BE2C (cell line): ENCODE measurements around the gene TMEM86B.

Experiments
- DNase-seq: peaks from one replicate; pipeline ENCODE4 v3.0.0-alpha.2; 2020
- H3K27me3 ChIP-seq: fragments of 250-450 bp; sonication (Bioruptor Pico); 2 replicates; pipeline ENCODE4 v1.5.1; 2020; ENCODE audit warnings: mild to moderate bottlenecking
- H3K36me3 ChIP-seq: fragments of 250-450 bp; sonication (Bioruptor Pico); 2 replicates; pipeline ENCODE4 v1.5.1; 2020; ENCODE audit warnings: mild to moderate bottlenecking
- H3K4me1 ChIP-seq: fragments of 250-450 bp; sonication (Bioruptor Pico); 2 replicates; pipeline ENCODE4 v1.5.1; 2020
- H3K4me3 ChIP-seq: 2 replicates; pipeline ENCODE4 v1.5.1; 2011; ENCODE audit warnings: low read depth, low read length
- H3K9me3 ChIP-seq: fragments of 250-450 bp; sonication (Bioruptor Pico); 2 replicates; pipeline ENCODE4 v1.5.1; 2020
- TF ChIP-seq, protein P1 (sequence below): IDR thresholded peaks from 2 replicates; pipeline ENCODE4 v1.5.1; 2012; ENCODE audit warnings: mild to moderate bottlenecking, low read depth, low read length

Gene TMEM86B

DNA sequence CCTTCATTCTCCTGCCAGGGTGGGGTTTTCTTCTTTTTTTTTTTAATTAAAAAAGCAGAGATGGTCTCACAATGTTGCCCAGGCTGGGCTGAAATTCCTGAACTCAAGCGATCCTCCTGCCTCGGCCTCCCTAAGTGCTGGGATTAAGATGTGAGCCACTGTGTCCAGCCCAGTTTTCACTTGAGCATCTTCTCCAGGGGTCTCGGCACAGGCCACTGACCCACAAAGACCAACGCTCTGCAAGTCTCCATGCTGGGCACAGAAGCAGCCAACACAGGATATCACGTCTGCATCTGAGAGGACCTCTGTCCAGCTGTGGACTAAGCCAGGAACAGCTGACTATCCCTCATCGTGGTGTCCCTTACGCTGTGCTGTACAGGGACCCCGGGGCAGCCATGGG lies 9.5 kb upstream of the TMEM86B start:
- Histone ChIP-seq H3K4me1 (peaks cover 3% of the 10 kb centered on the region), H3K4me3 (no peak overlapping the region), H3K36me3 (peaks cover 81% of the 10 kb centered on the region), H3K9me3 (no peaks in the 10 kb centered on the region), H3K27me3 (no peaks in the 10 kb centered on the region)
- TF ChIP-seq, protein P1, sequence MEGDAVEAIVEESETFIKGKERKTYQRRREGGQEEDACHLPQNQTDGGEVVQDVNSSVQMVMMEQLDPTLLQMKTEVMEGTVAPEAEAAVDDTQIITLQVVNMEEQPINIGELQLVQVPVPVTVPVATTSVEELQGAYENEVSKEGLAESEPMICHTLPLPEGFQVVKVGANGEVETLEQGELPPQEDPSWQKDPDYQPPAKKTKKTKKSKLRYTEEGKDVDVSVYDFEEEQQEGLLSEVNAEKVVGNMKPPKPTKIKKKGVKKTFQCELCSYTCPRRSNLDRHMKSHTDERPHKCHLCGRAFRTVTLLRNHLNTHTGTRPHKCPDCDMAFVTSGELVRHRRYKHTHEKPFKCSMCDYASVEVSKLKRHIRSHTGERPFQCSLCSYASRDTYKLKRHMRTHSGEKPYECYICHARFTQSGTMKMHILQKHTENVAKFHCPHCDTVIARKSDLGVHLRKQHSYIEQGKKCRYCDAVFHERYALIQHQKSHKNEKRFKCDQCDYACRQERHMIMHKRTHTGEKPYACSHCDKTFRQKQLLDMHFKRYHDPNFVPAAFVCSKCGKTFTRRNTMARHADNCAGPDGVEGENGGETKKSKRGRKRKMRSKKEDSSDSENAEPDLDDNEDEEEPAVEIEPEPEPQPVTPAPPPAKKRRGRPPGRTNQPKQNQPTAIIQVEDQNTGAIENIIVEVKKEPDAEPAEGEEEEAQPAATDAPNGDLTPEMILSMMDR: no peak
- DNase-seq: no peak

DNA sequence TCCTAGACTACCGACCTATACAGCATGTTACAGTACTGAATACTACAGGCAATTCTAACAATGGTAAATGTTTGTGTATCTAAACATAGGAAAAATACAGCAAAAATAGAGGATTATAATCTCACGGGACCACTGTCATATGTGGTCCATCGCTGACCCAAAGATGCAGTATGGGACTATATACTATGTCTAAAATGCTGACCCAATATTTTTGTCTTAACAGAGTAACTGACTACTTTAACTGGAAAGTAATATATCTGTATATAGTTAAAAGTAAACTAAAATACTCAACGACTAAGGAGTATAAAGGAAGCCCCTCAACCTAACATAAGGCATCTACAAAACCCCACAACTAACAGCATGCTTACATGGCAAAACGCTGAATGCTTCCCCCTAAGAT lies 4.4 kb upstream of the TMEM86B start:
- TF ChIP-seq, protein P1: no peak
- Histone ChIP-seq H3K4me1 (peaks cover 24% of the 10 kb centered on the region), H3K27me3 (no peaks in the 10 kb centered on the region), H3K9me3 (no peaks in the 10 kb centered on the region), H3K36me3 (peaks cover 72% of the 10 kb centered on the region), H3K4me3 (no peak overlapping the region)
- DNase-seq: no peak

DNA sequence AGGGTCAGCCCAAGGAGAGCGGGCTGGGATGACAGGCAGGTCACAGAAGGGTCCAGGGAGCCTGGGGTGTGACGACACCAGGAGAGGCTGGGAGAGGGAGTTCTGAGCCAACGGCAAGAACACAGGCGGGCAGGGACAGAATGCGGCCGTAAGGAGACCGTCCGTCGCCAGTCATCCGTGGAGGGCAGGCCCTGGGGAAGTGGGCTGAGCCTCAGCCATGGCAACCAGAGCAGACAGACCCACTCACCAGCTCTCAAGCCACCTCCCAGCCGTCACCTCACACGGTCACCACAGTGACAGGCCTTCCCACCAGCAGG lies 3.7 kb upstream of the TMEM86B start:
- H3K4me3 ChIP-seq: no peak overlapping the region
- TF ChIP-seq, protein P1: no peak
- peak; percentile 82 for DNase-seq
- no peaks in the 10 kb centered on the region for H3K27me3 ChIP-seq
- peaks cover 27% of the 10 kb centered on the region for H3K4me1 ChIP-seq
- H3K9me3 ChIP-seq: no peaks in the 10 kb centered on the region
- H3K36me3 ChIP-seq: peaks cover 66% of the 10 kb centered on the region

DNA sequence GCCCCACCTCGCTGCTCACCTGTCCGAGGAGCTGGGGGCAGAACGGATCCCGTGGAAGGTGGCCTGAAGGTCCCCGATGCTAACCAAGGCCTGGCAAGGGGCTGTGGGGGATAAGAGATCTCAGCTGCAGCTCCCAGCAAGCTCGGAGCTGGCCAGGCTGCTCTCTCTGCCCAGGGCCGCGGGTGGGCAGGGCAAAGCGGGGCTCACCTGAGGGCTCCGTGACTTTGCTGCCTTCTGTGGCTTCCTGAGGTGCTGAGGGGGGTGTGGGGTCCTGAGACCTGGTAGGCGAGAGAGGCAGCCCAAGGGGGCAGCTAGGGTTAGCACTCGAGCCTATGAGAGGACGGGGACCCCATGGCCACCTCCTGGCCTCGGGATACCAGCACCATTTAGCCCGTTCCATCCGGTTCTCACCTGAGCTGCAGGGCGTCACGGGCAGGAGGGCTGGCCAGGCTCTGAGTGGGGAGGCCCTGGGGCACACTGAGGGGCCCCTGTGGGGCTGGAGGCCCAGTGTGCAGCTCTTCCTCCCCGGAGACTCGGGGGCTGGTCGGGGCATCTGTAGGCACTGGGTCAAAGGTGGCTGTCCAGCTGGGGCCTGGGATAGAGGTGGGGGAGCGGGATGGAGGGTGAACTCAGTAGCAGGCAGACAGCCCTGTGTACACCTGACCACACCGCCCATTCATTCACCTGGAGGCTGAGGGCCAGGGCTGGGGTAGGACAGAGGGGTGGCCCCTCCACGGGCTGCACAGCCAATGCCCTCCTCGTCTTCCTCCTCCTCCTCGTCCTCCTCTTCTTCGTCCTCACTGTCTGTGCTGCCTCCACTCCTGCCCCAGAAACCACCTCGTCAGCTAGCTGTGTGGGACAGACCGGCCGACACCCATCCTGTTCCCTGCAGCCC lies 3.1 kb upstream of the TMEM86B start:
- Histone ChIP-seq H3K36me3 (peaks cover 66% of the 10 kb centered on the region), H3K27me3 (no peaks in the 10 kb centered on the region), H3K4me3 (no peak overlapping the region), H3K4me1 (peaks cover 27% of the 10 kb centered on the region), H3K9me3 (no peaks in the 10 kb centered on the region)
- TF ChIP-seq, protein P1: no peak
- no peak for DNase-seq

DNA sequence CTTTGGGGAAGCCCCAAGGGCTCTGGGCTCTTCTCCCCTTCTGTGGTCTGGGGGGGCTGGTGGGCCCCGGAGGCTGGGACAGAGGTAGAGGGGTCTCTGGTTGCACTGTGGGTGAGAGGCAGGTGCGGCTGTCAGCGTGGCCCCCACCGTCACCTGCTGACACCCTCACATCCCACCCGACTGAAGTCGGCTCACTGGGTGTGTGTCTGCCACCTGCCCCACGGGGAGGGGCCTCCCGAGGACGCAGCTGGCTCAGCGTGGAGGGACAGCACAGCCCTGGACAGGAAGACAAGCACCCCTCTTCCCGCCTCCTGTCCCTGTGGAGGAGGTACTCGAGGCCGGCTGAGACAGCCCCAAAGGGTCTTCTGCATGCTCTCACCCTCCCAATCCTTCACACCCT lies 2.2 kb upstream of the TMEM86B start:
- no peak for DNase-seq
- TF ChIP-seq, protein P1: no peak
- peaks cover 60% of the 10 kb centered on the region for H3K36me3 ChIP-seq
- H3K9me3 ChIP-seq: no peaks in the 10 kb centered on the region
- peaks cover 27% of the 10 kb centered on the region for H3K4me1 ChIP-seq
- no peak overlapping the region for H3K4me3 ChIP-seq
- H3K27me3 ChIP-seq: no peaks in the 10 kb centered on the region

DNA sequence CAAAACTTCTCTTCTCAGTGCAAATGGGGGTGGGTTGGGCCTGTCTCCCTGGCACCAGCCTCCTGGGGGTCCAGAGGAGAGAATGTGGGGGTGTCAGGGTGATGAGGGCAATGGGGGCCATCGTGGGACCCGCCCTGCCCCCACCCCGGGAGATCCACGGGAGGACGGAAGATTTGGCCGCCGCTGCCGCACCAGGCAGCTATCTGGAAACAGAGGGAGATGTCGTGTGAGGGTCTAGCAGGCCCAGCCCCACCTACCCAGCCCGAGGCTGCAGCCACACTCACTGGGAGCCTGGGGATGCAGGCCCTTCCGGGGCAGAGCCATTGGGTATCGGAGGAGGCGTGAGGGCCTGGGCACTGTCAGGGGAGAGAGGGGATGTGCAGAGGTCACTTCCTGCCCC lies 1.8 kb upstream of the TMEM86B start:
- TF ChIP-seq, protein P1: no peak
- peaks cover 60% of the 10 kb centered on the region for H3K36me3 ChIP-seq
- DNase-seq: no peak
- no peak overlapping the region for H3K4me3 ChIP-seq
- H3K9me3 ChIP-seq: no peaks in the 10 kb centered on the region
- H3K27me3 ChIP-seq: no peaks in the 10 kb centered on the region
- H3K4me1 ChIP-seq: peaks cover 27% of the 10 kb centered on the region
